HepG2 (cell line): ENCODE measurements around the gene VAMP8. TPM values are rescaled to one million over a fixed set of nuclear protein-coding genes. Genes with fewer than 3 reads are reported as not detected.

Experiments used
- GPN1 ChIP-seq: sonication (generic); formaldehyde crosslinking; IDR thresholded peaks from 2 replicates; pipeline ENCODE4 v1.5.1; 2020; ENCODE audit warnings: missing genetic modification reagents, borderline replicate concordance
- KLF11 ChIP-seq: IDR thresholded peaks from 2 replicates; pipeline ENCODE4 v1.6.1; 2016; ENCODE audit warnings: missing compliant biosample characterization
- RBM22 ChIP-seq: fragments of 200-400 bp; formaldehyde crosslinking; optimal IDR thresholded peaks from 2 replicates; pipeline ENCODE3; 2017; ENCODE audit warnings: mild to moderate bottlenecking, low read length, moderate library complexity
- REPIN1 ChIP-seq: sonication (generic); formaldehyde crosslinking; IDR thresholded peaks from 2 replicates; pipeline ENCODE4 v1.8.0; 2022; ENCODE audit warnings: missing genetic modification reagents, low read depth, mild to moderate bottlenecking, borderline replicate concordance
- SALL1 ChIP-seq: sonication (generic); formaldehyde crosslinking; IDR thresholded peaks from 2 replicates; pipeline ENCODE4 v1.8.0; 2022; ENCODE audit warnings: mild to moderate bottlenecking, missing genetic modification reagents
- SSRP1 ChIP-seq: IDR thresholded peaks from 2 replicates; pipeline ENCODE4 v1.6.1; 2016; ENCODE audit warnings: control low read depth
- TFE3 ChIP-seq: IDR thresholded peaks from 2 replicates; pipeline ENCODE4 v1.6.1; 2016
- TRAFD1 ChIP-seq: sonication (generic); formaldehyde crosslinking; IDR thresholded peaks from 2 replicates; pipeline ENCODE4 v1.5.1; 2020; ENCODE audit warnings: missing genetic modification reagents, mild to moderate bottlenecking, borderline replicate concordance
- TRIM24 ChIP-seq: sonication (generic); formaldehyde crosslinking; IDR thresholded peaks from 2 replicates; pipeline ENCODE4 v1.8.0; 2022; ENCODE audit warnings: mild to moderate bottlenecking, missing genetic modification reagents
- ZEB1 ChIP-seq: IDR thresholded peaks from 2 replicates; pipeline ENCODE4 v1.6.1; 2012; ENCODE audit warnings: mild to moderate bottlenecking, low read depth, inconsistent platforms; ENCODE audit not compliant: insufficient replicate concordance
- ZFP90 ChIP-seq: sonication (generic); formaldehyde crosslinking; IDR thresholded peaks from 2 replicates; pipeline ENCODE4 v1.8.0; 2022; ENCODE audit warnings: missing genetic modification reagents, mild to moderate bottlenecking, inconsistent platforms, borderline replicate concordance
- ZNF354B ChIP-seq: sonication (generic); formaldehyde crosslinking; IDR thresholded peaks from 2 replicates; pipeline ENCODE4 v1.8.0; 2022; ENCODE audit warnings: mild to moderate bottlenecking, missing genetic modification reagents
- ZNF383 ChIP-seq: sonication (generic); formaldehyde crosslinking; IDR thresholded peaks from 2 replicates; pipeline ENCODE4 v1.4.0; 2020; ENCODE audit warnings: missing genetic modification reagents, mild to moderate bottlenecking, borderline replicate concordance
- ZNF761 ChIP-seq: sonication (generic); formaldehyde crosslinking; conservative IDR thresholded peaks from 2 replicates; pipeline ENCODE4 v1.4.0; 2020; ENCODE audit warnings: mild to moderate bottlenecking, missing genetic modification reagents
- polyA plus RNA-seq, 8 experiments: library from polyadenylated mRNA; depleted of rRNA in 3 of 8; stranded (reverse) in 7 of 8; unstranded in 1 of 8; fragments of >200 nt; fragmentation: Illumina TruSeq in 4 of 8; extraction: Trizol in 4 of 8; gene quantifications; 2 replicates each; pipeline versions ENCODE4 v1.2.1 to v1.2.3, GENCODE V29; 2011 to 2016; ENCODE audit warnings: low read depth in 4 of 8, missing spikeins in 1 of 8, mixed read lengths in 1 of 8; ENCODE audit not compliant: insufficient read depth in 1 of 8
- total RNA-seq, 5 experiments: library from RNA; depleted of rRNA; stranded (reverse); fragments of >200 nt; fragmentation: Illumina TruSeq; extraction: Trizol; gene quantifications; 2 replicates each; pipeline ENCODE4 v1.2.3, GENCODE V29; 2016; ENCODE audit warnings: low read depth in 1 of 5

VAMP8 gene
- total and polyA plus RNA-seq, 2 of the 13 experiments (the other 11 are each of a cell fraction or from before 2014, with no cell fraction given), result 83.3 to 157 TPM

GRCh38 chr2:85596486-85597143 is 19.2 kb downstream of the VAMP8 start (continued):
- TF ChIP-seq KLF11 (CRISPR knock-in tag) (no peak), TRIM24 (no peak), RBM22 (peak; percentile 92), SALL1 (0 out of 2 replicates have a peak, but pooled peaks have one; percentile 22), ZFP90 (CRISPR knock-in tag) (0 out of 2 replicates have a peak, but pooled peaks have one; percentile 25), GPN1 (CRISPR knock-in tag) (no peak), TFE3 (no peak), ZEB1 (no peak), ZNF354B (CRISPR knock-in tag) (no peak), SSRP1 (CRISPR knock-in tag) (peak; percentile 82; the same call in 1 of the 2 replicates), ZNF761 (CRISPR knock-in tag) (no peak), REPIN1 (CRISPR knock-in tag) (no peak), ZNF383 (CRISPR knock-in tag) (no peak), TRAFD1 (CRISPR knock-in tag) (no peak; the same call in 1 of the 2 replicates)
